ENCODE measurements around the gene GYS1.
"Not testable (repeated sequence)": the region's sequence is repeated elsewhere in the genome, so short reads cannot be mapped to it uniquely, and the experiment has no call there.

GYS1 gene

DNA sequence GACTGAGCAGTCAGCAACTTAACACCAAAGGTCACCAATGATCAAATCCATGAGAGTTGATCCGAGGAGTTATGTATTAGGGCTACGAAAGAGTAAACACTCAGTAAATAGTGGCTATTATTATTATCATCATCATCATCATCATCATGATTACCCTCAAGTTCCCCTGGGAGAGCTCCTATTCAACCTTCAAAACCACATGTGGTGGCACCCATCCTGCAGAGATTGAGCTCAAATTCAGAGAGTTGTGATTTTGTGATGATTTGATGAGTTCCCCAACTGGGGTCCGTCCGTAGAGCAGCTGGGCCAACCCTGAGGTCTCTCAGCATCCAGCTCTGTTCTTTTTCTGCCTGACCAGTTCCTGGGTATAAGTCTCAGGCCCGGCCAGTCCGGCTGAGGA lies 32.0 kb upstream of the GYS1 start:
- H3K27ac ChIP-seq (ENCODE audit: low read length, poor library complexity, severe bottlenecking); DNase-seq; H3K9me3 ChIP-seq (ENCODE audit: control insufficient read depth, low read length); H3K79me1 ChIP-seq (replicated peaks; ENCODE audit: low read length, poor library complexity, severe bottlenecking); H3K9ac ChIP-seq (ENCODE audit: low read length); H2BK120ac ChIP-seq (ENCODE audit: low read depth, low read length); H2AK5ac ChIP-seq (ENCODE audit: low read length, severe bottlenecking); H4K91ac ChIP-seq (ENCODE audit: low read length); H4K8ac ChIP-seq (ENCODE audit: low read length); H2BK5ac ChIP-seq (ENCODE audit: low read depth, low read length, poor library complexity, severe bottlenecking); H3K4me3 ChIP-seq (ENCODE audit: insufficient read depth in 1 of 2, low read depth in 1 of 2, low read length in 2 of 2); H2BK15ac ChIP-seq (ENCODE audit: low read depth, poor library complexity, severe bottlenecking); H3K14ac ChIP-seq (ENCODE audit: low read length in 2 of 2); H3K4me2 ChIP-seq (ENCODE audit: low read length, poor library complexity, severe bottlenecking); H2BK12ac ChIP-seq (ENCODE audit: low read length in 2 of 2); H3K36me3 ChIP-seq (ENCODE audit: control insufficient read depth in 1 of 2, insufficient read depth in 2 of 2, low read depth in 1 of 2, low read length in 2 of 2); H2AFZ ChIP-seq (ENCODE audit: low read depth, low read length); H3K23ac ChIP-seq (ENCODE audit: low read length in 2 of 2); H3K4ac ChIP-seq (ENCODE audit: low read depth in 1 of 2, low read length in 2 of 2); H3K18ac ChIP-seq (ENCODE audit: low read depth in 1 of 2, low read length in 2 of 2): not testable (repeated sequence)
- Histone ChIP-seq H3K4me1 (ENCODE audit: control insufficient read depth, insufficient read depth, low read depth, low read length) (peaks cover 11% of the 10 kb centered on the region), H3K27me3 (ENCODE audit: control insufficient read depth in 1 of 2, insufficient read depth in 1 of 2, low read length in 2 of 2) (peaks cover 0 to 16% of the 10 kb centered on the region in 2 experiments)
- WGBS: no CpG with 5 or more reads among the region's 6 CpGs

- WGBS: no CpG with 5 or more reads among the region's 15 CpGs
- not testable (repeated sequence) for H2BK120ac ChIP-seq (ENCODE audit: low read depth, low read length)
Observed at GRCh38 chr19:49024233-49024632, 31.1 kb upstream of the GYS1 start, which contains the start of gene CGB3. CGB3 (minus strand) TSS chr19:49024333; CDS start chr19:49023971, 362 bp downstream.

GRCh38 chr19:49022116-49022515 lies 29.0 kb upstream of the GYS1 start:
- Histone ChIP-seq H3K9ac (ENCODE audit: low read length) (no peak overlapping the region), H3K4ac (ENCODE audit: low read depth in 1 of 2, low read length in 2 of 2) (no peak overlapping the region), H4K8ac (ENCODE audit: low read length) (no peak overlapping the region), H2BK5ac (ENCODE audit: low read depth, low read length, poor library complexity, severe bottlenecking) (no peak overlapping the region), H3K18ac (ENCODE audit: low read depth in 1 of 2, low read length in 2 of 2) (no peak overlapping the region), H3K4me3 (ENCODE audit: insufficient read depth in 1 of 2, low read depth in 1 of 2, low read length in 2 of 2) (no peak overlapping the region), H3K4me1 (ENCODE audit: control insufficient read depth, insufficient read depth, low read depth, low read length) (peaks cover 16% of the 10 kb centered on the region), H4K91ac (ENCODE audit: low read length) (no peak overlapping the region), H3K4me2 (ENCODE audit: low read length, poor library complexity, severe bottlenecking) (no peak overlapping the region), H2AFZ (ENCODE audit: low read depth, low read length) (no peak overlapping the region), H3K27me3 (ENCODE audit: control insufficient read depth in 1 of 2, insufficient read depth in 1 of 2, low read length in 2 of 2) (peaks cover 5 to 30% of the 10 kb centered on the region in 2 experiments), H2AK5ac (ENCODE audit: low read length, severe bottlenecking) (no peak overlapping the region), H2BK12ac (ENCODE audit: low read length in 2 of 2) (no peak overlapping the region), H3K14ac (ENCODE audit: low read length in 2 of 2) (no peak overlapping the region), H2BK120ac (ENCODE audit: low read depth, low read length) (no peak overlapping the region), H2BK15ac (ENCODE audit: low read depth, poor library complexity, severe bottlenecking) (no peak overlapping the region), H3K36me3 (ENCODE audit: control insufficient read depth in 1 of 2, insufficient read depth in 2 of 2, low read depth in 1 of 2, low read length in 2 of 2) (peaks cover 0 to under 1% of the 10 kb centered on the region in 2 experiments), H3K79me1 (replicated peaks; ENCODE audit: low read length, poor library complexity, severe bottlenecking) (no peaks in the 10 kb centered on the region), H3K23ac (ENCODE audit: low read length in 2 of 2) (no peak overlapping the region), H3K27ac (ENCODE audit: low read length, poor library complexity, severe bottlenecking) (no peak overlapping the region), H3K9me3 (ENCODE audit: control insufficient read depth, low read length) (no peaks in the 10 kb centered on the region)
- WGBS: 84% methylated on average over 9 of the region's 9 CpGs
- DNase-seq: no peak

More at GRCh38 chr19:49024233-49024632, 31.1 kb upstream of the GYS1 start, which contains the start of gene CGB3:
- H2BK12ac ChIP-seq (ENCODE audit: low read length in 2 of 2); H3K9ac ChIP-seq (ENCODE audit: low read length); H2BK5ac ChIP-seq (ENCODE audit: low read depth, low read length, poor library complexity, severe bottlenecking); H4K91ac ChIP-seq (ENCODE audit: low read length); H3K9me3 ChIP-seq (ENCODE audit: control insufficient read depth, low read length); H3K36me3 ChIP-seq (ENCODE audit: control insufficient read depth in 1 of 2, insufficient read depth in 2 of 2, low read depth in 1 of 2, low read length in 2 of 2); H3K14ac ChIP-seq (ENCODE audit: low read length in 2 of 2); H3K4me3 ChIP-seq (ENCODE audit: insufficient read depth in 1 of 2, low read depth in 1 of 2, low read length in 2 of 2); H2AK5ac ChIP-seq (ENCODE audit: low read length, severe bottlenecking); H3K18ac ChIP-seq (ENCODE audit: low read depth in 1 of 2, low read length in 2 of 2); H3K4ac ChIP-seq (ENCODE audit: low read depth in 1 of 2, low read length in 2 of 2); H3K23ac ChIP-seq (ENCODE audit: low read length in 2 of 2); H2AFZ ChIP-seq (ENCODE audit: low read depth, low read length); H3K4me2 ChIP-seq (ENCODE audit: low read length, poor library complexity, severe bottlenecking); H3K27ac ChIP-seq (ENCODE audit: low read length, poor library complexity, severe bottlenecking); DNase-seq; H2BK15ac ChIP-seq (ENCODE audit: low read depth, poor library complexity, severe bottlenecking); H3K79me1 ChIP-seq (replicated peaks; ENCODE audit: low read length, poor library complexity, severe bottlenecking); H4K8ac ChIP-seq (ENCODE audit: low read length); H3K4me1 ChIP-seq (ENCODE audit: control insufficient read depth, insufficient read depth, low read depth, low read length): not testable (repeated sequence)
- peaks cover 0 to 22% of the 10 kb centered on the region in 2 experiments for H3K27me3 ChIP-seq (ENCODE audit: control insufficient read depth in 1 of 2, insufficient read depth in 1 of 2, low read length in 2 of 2)

DNA sequence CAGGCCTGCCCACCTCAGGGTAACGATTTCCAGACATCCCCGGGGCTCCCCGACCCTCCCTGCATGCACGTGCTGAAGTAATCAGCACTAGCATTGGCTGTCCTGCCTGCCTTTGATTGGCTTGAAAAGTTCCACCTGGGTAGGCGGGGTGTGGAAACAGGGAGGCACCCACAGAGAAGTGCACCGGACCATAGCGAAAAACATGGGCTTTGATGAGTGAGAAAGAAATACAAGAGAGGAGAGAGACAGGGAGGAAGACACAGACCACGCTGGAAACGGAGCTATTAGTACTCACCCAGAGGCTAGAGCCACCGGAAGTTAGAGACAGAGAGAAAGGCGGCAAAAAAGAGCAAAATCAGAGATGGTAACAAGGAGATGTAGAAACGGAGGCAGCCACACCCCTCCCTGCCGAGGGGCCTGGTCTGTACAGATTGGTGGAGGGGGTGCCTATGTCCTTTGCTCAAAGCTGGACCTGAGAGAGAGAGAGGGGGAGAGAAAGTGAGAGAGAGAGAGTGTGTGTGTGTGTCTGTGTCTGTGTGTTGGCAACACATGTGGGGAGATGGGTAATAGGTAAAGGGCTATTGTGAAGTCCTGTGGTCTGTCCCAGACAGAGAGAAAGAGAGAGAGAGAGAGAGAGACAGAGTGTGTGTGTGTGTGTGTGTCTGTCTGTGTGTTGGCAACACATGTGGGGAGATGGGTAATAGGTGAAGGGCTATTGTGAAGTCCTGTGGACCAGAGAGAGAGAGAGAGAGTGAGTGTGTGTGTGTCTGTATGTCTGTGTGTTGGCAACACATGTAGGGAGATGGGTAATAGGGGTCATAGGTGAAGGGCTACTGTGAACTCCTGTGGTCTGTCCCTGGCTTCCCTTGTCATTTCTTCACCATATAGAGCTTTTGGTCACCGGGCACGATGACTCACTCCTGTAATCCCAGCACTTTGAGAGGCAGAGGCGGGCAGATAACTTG lies 28.1 kb upstream of the GYS1 start:
- no peak overlapping the region for H2BK12ac ChIP-seq (ENCODE audit: low read length in 2 of 2)
- H3K27me3 ChIP-seq (ENCODE audit: control insufficient read depth in 1 of 2, insufficient read depth in 1 of 2, low read length in 2 of 2): peaks cover 5 to 30% of the 10 kb centered on the region in 2 experiments
- H3K27ac ChIP-seq (ENCODE audit: low read length, poor library complexity, severe bottlenecking): no peak overlapping the region
- no peak overlapping the region for H3K14ac ChIP-seq (ENCODE audit: low read length in 2 of 2)
- no peak overlapping the region for H3K23ac ChIP-seq (ENCODE audit: low read length in 2 of 2)
- no peak overlapping the region for H3K4me2 ChIP-seq (ENCODE audit: low read length, poor library complexity, severe bottlenecking)
- WGBS: 67% methylated on average over 16 of the region's 16 CpGs
- no peak overlapping the region for H3K9ac ChIP-seq (ENCODE audit: low read length)
- no peaks in the 10 kb centered on the region for H3K9me3 ChIP-seq (ENCODE audit: control insufficient read depth, low read length)
- H3K79me1 ChIP-seq (replicated peaks; ENCODE audit: low read length, poor library complexity, severe bottlenecking): no peaks in the 10 kb centered on the region
- no peak overlapping the region for H3K4me3 ChIP-seq (ENCODE audit: insufficient read depth in 1 of 2, low read depth in 1 of 2, low read length in 2 of 2)
- peaks cover 16% of the 10 kb centered on the region for H3K4me1 ChIP-seq (ENCODE audit: control insufficient read depth, insufficient read depth, low read depth, low read length)
- no peak overlapping the region for H2BK15ac ChIP-seq (ENCODE audit: low read depth, poor library complexity, severe bottlenecking)
- H2AFZ ChIP-seq (ENCODE audit: low read depth, low read length): no peak overlapping the region
- no peak overlapping the region for H2AK5ac ChIP-seq (ENCODE audit: low read length, severe bottlenecking)
- H4K91ac ChIP-seq (ENCODE audit: low read length): no peak overlapping the region
- H3K4ac ChIP-seq (ENCODE audit: low read depth in 1 of 2, low read length in 2 of 2): no peak overlapping the region
- H2BK120ac ChIP-seq (ENCODE audit: low read depth, low read length): no peak overlapping the region
- H2BK5ac ChIP-seq (ENCODE audit: low read depth, low read length, poor library complexity, severe bottlenecking): no peak overlapping the region
- peak; percentile 77 for DNase-seq
- H3K36me3 ChIP-seq (ENCODE audit: control insufficient read depth in 1 of 2, insufficient read depth in 2 of 2, low read depth in 1 of 2, low read length in 2 of 2): peaks cover 2 to 8% of the 10 kb centered on the region in 2 experiments
- no peak overlapping the region for H3K18ac ChIP-seq (ENCODE audit: low read depth in 1 of 2, low read length in 2 of 2)
- no peak overlapping the region for H4K8ac ChIP-seq (ENCODE audit: low read length)

Data from mesenchymal stem cell (in vitro differentiated cells and primary cell).